Measurements from ENCODE around the gene RRP36. TPM values are rescaled to one million over a fixed set of nuclear protein-coding genes. Genes with fewer than 3 reads are reported as not detected.

The RRP36 gene
- total RNA-seq, 1 donor from 2014 or later = 20.6 TPM

- Histone ChIP-seq H3K36me3 (no peaks in the 10 kb centered on the region), H3K27ac (peak within 1 kb of the TSS; percentile 85 to 90), H3K4me1 (peaks cover 0 to 27% of the 10 kb centered on the region in 2 donors), H3K27me3 (no peaks in the 10 kb centered on the region), H3K9me3 (no peaks in the 10 kb centered on the region), H3K4me3 (peak within 1 kb of the TSS; percentile 84 to 92)
- intact Hi-C loops (cut with DNase I) = loop anchor here (1.0 to 2.0 kb wide), 3 partner anchors 36 to 74 kb away; partner anchors contain the start of genes CNPY3, CUL7 and KLHDC3
- peak; percentile 37 to 94 for DNase-seq (ENCODE audit: low spot score in 2 of 2)
- no peak for TF ChIP-seq CTCF (IDR thresholded peaks at IDR 0.05)
Measured at GRCh38 chr6:42978839-42979522, 42.4 kb upstream of the RRP36 start, which contains the start of gene PEX6. TSS of gene PEX6 (minus strand) at chr6:42979181. CDS start at chr6:42979150, 31 bp downstream.

DNA sequence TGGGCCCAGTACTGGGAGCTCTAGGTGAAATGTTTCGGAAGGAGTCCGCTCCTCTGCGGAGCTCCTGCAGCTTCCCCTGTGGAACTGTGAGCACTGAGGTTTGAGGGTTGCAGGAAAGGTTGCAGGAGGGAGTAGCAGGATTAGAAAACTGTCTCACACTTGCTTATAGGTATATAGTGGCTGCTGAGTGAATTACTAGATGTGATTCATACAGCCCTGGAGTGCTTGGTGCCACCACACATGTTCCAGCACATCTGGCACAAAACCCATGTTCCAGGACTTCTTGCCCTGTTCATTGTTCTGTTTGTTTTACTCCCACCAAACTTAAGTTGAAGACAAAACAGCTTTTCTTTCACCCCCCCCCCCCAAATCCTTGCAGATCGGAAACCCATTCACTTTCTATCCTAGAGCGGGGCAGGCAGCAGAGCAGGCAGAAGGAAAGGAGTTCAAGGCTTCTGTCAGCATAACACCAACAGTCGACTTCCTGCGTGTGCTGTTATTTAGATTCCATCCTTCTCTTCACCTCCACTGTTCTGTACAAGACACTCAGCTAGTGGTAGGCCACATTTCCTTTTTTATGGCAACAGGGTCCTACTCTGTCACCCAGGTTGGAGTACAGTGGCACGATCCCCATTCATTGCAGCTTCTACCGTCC, 41.8 kb upstream of the RRP36 start:
- DNase-seq (ENCODE audit: low spot score in 2 of 2) = no peak
- Histone ChIP-seq H3K27ac (peak overlapping the region; percentile 85 to 90), H3K4me1 (peaks cover 0 to 27% of the 10 kb centered on the region in 2 donors), H3K27me3 (no peaks in the 10 kb centered on the region), H3K9me3 (no peaks in the 10 kb centered on the region), H3K4me3 (peak overlapping the region; percentile 84 to 92), H3K36me3 (no peaks in the 10 kb centered on the region)
- peak in 1 of 3 experiments; percentile 27 for TF ChIP-seq CTCF (IDR thresholded peaks at IDR 0.05)
- intact Hi-C loops (cut with DNase I) = loop anchor here (1.0 to 2.0 kb wide), 3 partner anchors 35 to 74 kb away; partner anchors contain the start of genes CNPY3, CUL7 and KLHDC3

DNA sequence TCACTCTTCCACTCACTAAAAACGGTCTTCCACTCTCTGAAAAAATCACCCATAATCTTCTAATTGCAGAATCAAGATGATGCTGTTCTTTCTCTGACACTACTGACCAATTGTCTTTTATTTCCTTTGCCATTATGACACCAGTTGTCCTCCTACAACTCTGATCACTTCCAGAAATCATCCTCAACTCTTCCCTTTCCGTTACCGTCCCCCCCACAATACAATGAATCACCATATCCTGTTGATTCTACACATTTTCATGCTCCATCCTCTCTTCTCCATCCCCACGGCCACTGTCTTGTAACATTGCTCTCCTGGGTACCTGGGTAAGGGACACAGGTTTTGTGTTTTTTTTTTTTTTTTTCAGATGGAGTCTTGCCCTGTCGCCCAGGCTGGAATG, 39.6 kb upstream of the RRP36 start:
- no peak for TF ChIP-seq CTCF (IDR thresholded peaks at IDR 0.05)
- Histone ChIP-seq H3K4me1 (peaks cover 14 to 46% of the 10 kb centered on the region in 2 donors), H3K27ac (no peak overlapping the region), H3K9me3 (no peaks in the 10 kb centered on the region), H3K4me3 (no peak overlapping the region), H3K36me3 (no peaks in the 10 kb centered on the region), H3K27me3 (no peaks in the 10 kb centered on the region)
- no peak for DNase-seq (ENCODE audit: low spot score in 2 of 2)
- intact Hi-C loops (cut with DNase I) = no loop called here

- peak; percentile 95 to 99 for DNase-seq (ENCODE audit: low spot score in 2 of 2)
- Histone ChIP-seq H3K27ac (peak within 1 kb of the TSS; percentile 76 to 92), H3K27me3 (no peaks in the 10 kb centered on the region), H3K4me3 (peak within 1 kb of the TSS; percentile 69 to 99), H3K9me3 (no peaks in the 10 kb centered on the region), H3K36me3 (no peaks in the 10 kb centered on the region), H3K4me1 (peaks cover 18 to 47% of the 10 kb centered on the region in 2 donors)
- TF ChIP-seq CTCF (IDR thresholded peaks at IDR 0.05) = no peak
- intact Hi-C loops (cut with DNase I) = loop anchor here (1.0 to 2.0 kb wide), 3 partner anchors 29 to 75 kb away; partner anchors contain the start of genes CUL7, KLC4, MEA1 and MRPL2
Measured at GRCh38 chr6:42984001-42984923, 37.2 kb upstream of the RRP36 start, which contains the start of gene PPP2R5D. TSS of gene PPP2R5D (plus strand) at chr6:42984570. CDS start at chr6:42984678, 108 bp downstream.

DNA sequence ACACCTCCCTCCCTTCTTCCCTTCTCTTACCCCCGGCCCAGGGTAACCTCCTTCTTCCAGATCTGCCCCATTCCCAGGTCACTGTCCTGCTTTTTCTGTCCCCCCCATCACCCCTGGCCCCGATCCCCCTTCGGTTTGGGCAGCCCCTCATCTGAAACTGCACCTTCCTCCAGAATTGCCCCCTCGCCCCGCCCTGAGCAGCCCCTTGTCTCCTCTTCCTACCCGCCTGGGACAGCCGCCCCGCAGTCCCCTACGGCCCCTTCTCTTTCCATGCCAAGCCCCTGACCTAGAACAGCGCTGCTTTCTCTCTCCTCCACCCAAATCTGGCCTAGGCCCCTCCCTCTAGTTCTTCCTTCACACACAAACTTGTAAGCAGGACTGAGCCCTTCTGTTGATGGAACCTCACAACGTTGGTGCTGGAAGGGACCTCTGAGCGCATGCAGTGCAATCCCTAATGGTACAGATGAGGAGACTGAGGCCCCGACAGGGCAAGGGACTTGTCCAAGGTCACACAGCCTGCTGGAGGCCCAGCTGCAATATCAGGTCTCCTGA, 36.4 kb upstream of the RRP36 start:
- peaks cover 6 to 7% of the 10 kb centered on the region in 2 donors for H3K36me3 ChIP-seq
- DNase-seq (ENCODE audit: low spot score in 2 of 2) = no peak
- no peaks in the 10 kb centered on the region for H3K27me3 ChIP-seq
- TF ChIP-seq CTCF (IDR thresholded peaks at IDR 0.05) = no peak
- H3K9me3 ChIP-seq = no peaks in the 10 kb centered on the region
- peak overlapping the region; percentile 69 to 99 for H3K4me3 ChIP-seq
- H3K4me1 ChIP-seq = peaks cover 18 to 42% of the 10 kb centered on the region in 2 donors
- peak overlapping the region; percentile 76 to 92 for H3K27ac ChIP-seq
- intact Hi-C loops (cut with DNase I) = loop anchor here (1.0 to 2.0 kb wide), 3 partner anchors 28 to 74 kb away; partner anchors contain the start of genes CUL7, KLC4, MEA1 and MRPL2

Data from ascending aorta (tissue), 2 donors.